Pancreas (tissue), 10 donors: ENCODE measurements around the gene HLA-F. TPM values are rescaled to one million over a fixed set of nuclear protein-coding genes. Genes with fewer than 3 reads are reported as not detected.

Experiments
- ATAC-seq, 4 donors: fragments of 200-7000 bp; cut with Tn5 transposase; one replicate each; pipeline versions ENCODE4 v1.8.0 to v1.9.1; 2020; ENCODE audit warnings: mild to moderate bottlenecking in 4 of 4, moderate library complexity in 4 of 4
- DNase-seq, 6 donors: peaks; one replicate each; pipeline ENCODE4 v3.0.0-alpha.2; 2020
- FAIRE-seq: peaks from 2 replicates; lab custom pipeline; 2012; peaks lifted over from hg19 to GRCh38; lab: Jason Lieb, UNC
- H3K27ac ChIP-seq, 4 donors: fragments of 200-600 bp; sonication (generic); 1 replicate in 3 of 4; 2 replicates in 1 of 4; pipeline versions ENCODE4 v1.5.0 to v1.8.0; 2020
- H3K27me3 ChIP-seq, 4 donors: fragments of 200-600 bp; one replicate each; pipeline ENCODE4 v1.8.0; 2021
- H3K36me3 ChIP-seq, 3 donors: fragments of 200-600 bp; sonication (generic) in 1 of 3; one replicate each; pipeline versions ENCODE4 v1.5.0 to v1.8.0; 2020 to 2021
- H3K4me1 ChIP-seq, 3 donors: fragments of 200-600 bp; one replicate each; pipeline ENCODE4 v1.8.0; 2021
- H3K4me3 ChIP-seq, 4 donors: fragments of 200-600 bp; sonication (generic) in 2 of 4; one replicate each; pipeline versions ENCODE4 v1.5.0 to v1.8.0; 2020 to 2021
- H3K9me3 ChIP-seq, 4 donors: fragments of 200-600 bp; one replicate each; pipeline ENCODE4 v1.8.0; 2021
- WGBS, 2 donors: extraction: QIAGEN DNeasy Blood & Tissue Kit; methylation state at CpG; one replicate each; pipeline ENCODE4 v1.1.7; 2013; 5-methylcytosine and 5-hydroxymethylcytosine counted together
- intact Hi-C, 3 donors: fragments of 100-400 bp; cut with DNase I; formaldehyde crosslinking; loops; one replicate each; pipeline versions ENCODE4 v1.11.1 to v1.14.2; 2022
- polyA plus RNA-seq, 2 donors: library from polyadenylated mRNA; stranded (reverse); fragments of 200-250 nt; gene quantifications; one replicate each; pipeline ENCODE4 v1.2.3, GENCODE V29; 2013
- total RNA-seq, 6 donors: library from RNA; stranded (reverse); fragmentation: NEBNext Ultra II Directional in 4 of 6; extraction: Animal tissue kit (Norgen Biotek cat#: 25700) in 4 of 6; gene quantifications; one replicate each; pipeline versions ENCODE4 v1.2.1 to v1.2.4, GENCODE V29; 2021 to 2023
- TF ChIP-seq, protein P1 (sequence below), 4 donors: fragments of 200-600 bp; sonication (generic) in 3 of 4; IDR thresholded peaks; one replicate each; pipeline versions ENCODE4 v1.5.0 to v1.8.0; 2021; ENCODE audit warnings: antibody characterized with exemption in 4 of 4
- donor health status: healthy with polysubstance abuse.
- donor health status: DM: no; HTN: no; CAD: no; lungs with moderate emphysema.
- donor health status: DM: no; HTN: no; CAD: no.
- donor health status: control.
- donor health status: control.
- donor health status: Bipolar disorder and iron deficiency.
- donor health status: DM: yes; HTN: yes; CAD: no.
- donor health status: DM: no; HTN: no; CAD: no.
- donor health status: DM: no; HTN: no; CAD: no.
- donor health status: DM: yes; HTN: yes; CAD: no.

The HLA-F gene
- total and polyA plus RNA-seq, 8 donors: 6.1 to 72.6 (median 16.0) TPM

DNA sequence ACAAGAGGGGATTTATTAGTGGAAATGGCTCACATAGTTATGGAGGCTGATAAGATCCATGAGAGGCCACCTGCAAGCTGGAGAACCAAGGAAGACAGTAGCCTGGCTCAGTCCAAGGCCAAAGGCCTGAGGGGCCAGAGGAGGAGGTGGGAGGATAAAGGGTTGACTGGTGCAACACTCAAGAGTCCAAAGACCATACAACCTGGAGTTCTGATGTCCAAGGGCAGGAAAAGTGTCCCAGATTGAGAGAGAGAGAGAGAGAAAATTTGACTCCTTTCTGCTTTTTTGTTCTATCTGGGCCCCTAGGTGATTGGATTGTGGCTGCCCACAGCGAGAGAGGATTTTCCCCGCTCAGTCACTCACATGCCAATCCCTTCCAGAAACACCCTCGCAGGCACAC is 8.0 kb downstream of the HLA-F start:
- no peaks in the 10 kb centered on the region for H3K9me3 ChIP-seq
- H3K4me1 ChIP-seq: no peaks in the 10 kb centered on the region
- intact Hi-C loops: loop anchor here in 1 of 3 donors (10.0 kb wide), 1 partner anchor 104 kb away; no protein-coding TSS in a partner anchor
- DNase-seq (no peak), FAIRE-seq (no peak), ATAC-seq (no peak)
- no peaks in the 10 kb centered on the region for H3K27me3 ChIP-seq
- TF ChIP-seq, protein P1, sequence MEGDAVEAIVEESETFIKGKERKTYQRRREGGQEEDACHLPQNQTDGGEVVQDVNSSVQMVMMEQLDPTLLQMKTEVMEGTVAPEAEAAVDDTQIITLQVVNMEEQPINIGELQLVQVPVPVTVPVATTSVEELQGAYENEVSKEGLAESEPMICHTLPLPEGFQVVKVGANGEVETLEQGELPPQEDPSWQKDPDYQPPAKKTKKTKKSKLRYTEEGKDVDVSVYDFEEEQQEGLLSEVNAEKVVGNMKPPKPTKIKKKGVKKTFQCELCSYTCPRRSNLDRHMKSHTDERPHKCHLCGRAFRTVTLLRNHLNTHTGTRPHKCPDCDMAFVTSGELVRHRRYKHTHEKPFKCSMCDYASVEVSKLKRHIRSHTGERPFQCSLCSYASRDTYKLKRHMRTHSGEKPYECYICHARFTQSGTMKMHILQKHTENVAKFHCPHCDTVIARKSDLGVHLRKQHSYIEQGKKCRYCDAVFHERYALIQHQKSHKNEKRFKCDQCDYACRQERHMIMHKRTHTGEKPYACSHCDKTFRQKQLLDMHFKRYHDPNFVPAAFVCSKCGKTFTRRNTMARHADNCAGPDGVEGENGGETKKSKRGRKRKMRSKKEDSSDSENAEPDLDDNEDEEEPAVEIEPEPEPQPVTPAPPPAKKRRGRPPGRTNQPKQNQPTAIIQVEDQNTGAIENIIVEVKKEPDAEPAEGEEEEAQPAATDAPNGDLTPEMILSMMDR (IDR thresholded peaks at IDR 0.05): no peak
- WGBS, 2 donors: 62 to 80% methylated on average over 3 of the region's 3 CpGs
- no peaks in the 10 kb centered on the region for H3K36me3 ChIP-seq
- no peak overlapping the region for H3K4me3 ChIP-seq
- H3K27ac ChIP-seq: no peak overlapping the region

DNA sequence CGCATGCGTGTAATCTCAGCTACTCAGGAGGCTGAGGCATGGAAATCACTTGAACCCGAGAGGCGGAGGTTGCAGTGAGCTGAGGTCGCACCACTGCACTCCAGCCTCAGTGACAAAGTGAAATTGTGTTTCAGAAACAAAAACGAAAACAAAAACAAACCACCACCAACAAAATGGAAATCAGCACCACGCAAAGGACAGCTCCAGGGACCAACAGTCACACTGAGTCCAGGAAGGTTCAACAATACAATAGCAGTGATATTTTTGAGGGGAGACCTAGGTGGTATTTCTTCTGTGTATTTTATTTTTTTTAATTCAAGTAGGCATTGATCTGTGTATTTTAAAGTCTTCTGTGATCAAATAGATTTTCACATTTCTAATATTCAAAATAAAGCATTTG is 9.8 kb downstream of the HLA-F start:
- Histone ChIP-seq H3K4me1 (no peaks in the 10 kb centered on the region), H3K4me3 (no peak overlapping the region), H3K36me3 (no peaks in the 10 kb centered on the region), H3K27ac (no peak overlapping the region), H3K27me3 (no peaks in the 10 kb centered on the region), H3K9me3 (no peaks in the 10 kb centered on the region)
- TF ChIP-seq, protein P1 (IDR thresholded peaks at IDR 0.05): no peak
- WGBS, 2 donors: 65 to 71% methylated on average over 7 of the region's 7 CpGs
- DNase-seq (no peak), ATAC-seq (no peak), FAIRE-seq (no peak)
- intact Hi-C loops: loop anchor here in 1 of 3 donors (10.0 kb wide), 1 partner anchor 102 kb away; no protein-coding TSS in a partner anchor

DNA sequence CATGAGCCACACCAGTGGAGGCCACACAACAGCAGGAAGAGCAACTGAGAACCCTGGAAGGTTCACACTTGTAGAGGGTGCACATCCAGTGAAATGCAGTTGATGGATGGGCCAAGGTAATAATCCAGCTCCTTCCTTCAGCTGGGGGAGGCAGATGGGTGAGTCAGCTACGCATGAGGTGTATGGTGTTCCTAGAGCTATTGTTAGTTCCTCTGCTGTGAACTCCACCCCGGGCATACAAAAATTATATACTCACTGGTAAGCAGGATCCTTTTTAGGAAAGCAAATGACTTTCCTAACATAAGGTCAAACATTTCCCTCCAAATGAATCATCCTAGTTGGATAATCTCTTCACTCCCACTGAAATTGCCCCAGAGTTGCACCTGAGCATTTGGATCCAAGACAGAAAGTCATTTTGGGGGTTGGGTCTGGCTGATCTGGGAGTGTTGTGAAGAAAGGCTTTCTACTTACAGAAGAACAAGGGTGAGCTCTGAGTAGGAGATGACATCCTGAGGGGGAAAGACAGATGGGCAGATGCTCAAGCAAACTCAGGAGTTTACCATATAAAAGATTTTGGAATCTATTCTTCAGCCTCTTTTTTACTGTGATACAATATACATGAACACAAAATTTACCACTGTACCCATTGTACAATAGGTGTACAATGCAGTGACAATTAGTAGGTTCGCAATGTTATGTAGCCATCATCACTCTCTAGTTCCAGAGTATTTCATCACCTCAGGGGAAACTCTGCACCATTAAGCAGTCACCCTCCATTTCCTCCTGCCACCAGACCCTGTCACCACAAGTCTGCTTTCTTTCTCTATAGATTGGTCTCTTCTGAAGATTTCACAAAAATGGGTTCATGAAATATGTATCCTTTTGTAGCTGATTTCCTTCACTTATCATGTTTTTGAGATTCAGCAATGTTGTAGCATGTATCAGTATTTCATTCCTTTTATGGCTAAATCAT is 11.1 kb downstream of the HLA-F start:
- FAIRE-seq: no peak
- H3K9me3 ChIP-seq: no peaks in the 10 kb centered on the region
- no peaks in the 10 kb centered on the region for H3K4me1 ChIP-seq
- no peak for DNase-seq
- H3K27me3 ChIP-seq: no peaks in the 10 kb centered on the region
- H3K27ac ChIP-seq: no peak overlapping the region
- no peaks in the 10 kb centered on the region for H3K36me3 ChIP-seq
- WGBS, 2 donors: 53 to 82% methylated on average over 3 of the region's 3 CpGs
- TF ChIP-seq, protein P1 (IDR thresholded peaks at IDR 0.05): no peak
- intact Hi-C loops: loop anchor here in 1 of 3 donors (10.0 kb wide), 1 partner anchor 100 kb away; no protein-coding TSS in a partner anchor
- no peak for ATAC-seq
- H3K4me3 ChIP-seq: no peak overlapping the region

DNA sequence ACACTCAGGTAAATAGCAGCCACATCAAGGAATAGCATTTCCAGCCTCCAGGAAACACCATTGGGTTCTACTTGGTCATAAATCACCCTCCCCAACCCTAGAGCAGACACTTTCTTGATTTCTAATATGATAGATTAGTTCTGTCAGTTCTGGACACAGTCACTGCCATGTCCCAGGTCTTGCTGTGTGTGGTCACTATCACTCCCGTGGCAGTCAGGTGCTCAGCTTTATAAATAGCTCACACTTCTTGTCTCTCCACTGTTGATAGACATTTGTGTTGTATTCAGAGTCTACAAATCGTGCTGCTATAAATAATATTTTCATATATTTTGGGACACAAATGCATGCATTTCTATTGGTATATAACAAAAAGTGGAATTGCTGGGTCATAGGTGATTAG is 13.3 kb downstream of the HLA-F start:
- Histone ChIP-seq H3K4me1 (no peaks in the 10 kb centered on the region), H3K27ac (no peak overlapping the region), H3K27me3 (no peaks in the 10 kb centered on the region), H3K9me3 (no peaks in the 10 kb centered on the region), H3K4me3 (no peak overlapping the region), H3K36me3 (no peaks in the 10 kb centered on the region)
- no peak for ATAC-seq
- TF ChIP-seq, protein P1 (IDR thresholded peaks at IDR 0.05): no peak
- intact Hi-C loops: loop anchor here in 1 of 3 donors (10.0 kb wide), 1 partner anchor 98 kb away; no protein-coding TSS in a partner anchor
- DNase-seq: no peak
- no peak for FAIRE-seq
- WGBS, 2 donors: 54 to 66% methylated on average over 2 of the region's 2 CpGs
